ENCODE results near the gene SAMD4A. TPM values are rescaled to one million over a fixed set of nuclear protein-coding genes. Genes with fewer than 3 reads are reported as not detected.

The SAMD4A gene
- total and polyA plus RNA-seq, 2 experiments from 2014 or later: 7.2 to 33.0 TPM

GRCh38 chr14:54667026-54667744, 100.3 kb downstream of the SAMD4A start:
- H3K4me3 ChIP-seq: no peak overlapping the region
- H3K9me2 ChIP-seq (ENCODE audit: insufficient read depth): no peaks in the 10 kb centered on the region
- no peak overlapping the region for H2AFZ ChIP-seq
- peaks cover 89% of the 10 kb centered on the region for H3K79me2 ChIP-seq (ENCODE audit: insufficient read depth)
- H3K9ac ChIP-seq: no peak overlapping the region
- H3K4me1 ChIP-seq (ENCODE audit: insufficient read depth): peaks cover 18% of the 10 kb centered on the region
- H3K9me3 ChIP-seq (ENCODE audit: low read depth): no peaks in the 10 kb centered on the region
- 0 out of 2 replicates have a peak, but pooled peaks cover 7% of the 10 kb centered on the region for H3F3A ChIP-seq (ENCODE audit: insufficient read depth)
- no peak for DNase-seq
- no peak overlapping the region for H3K4me2 ChIP-seq (ENCODE audit: unreplicated experiment)
- peaks cover 3% of the 10 kb centered on the region; the same call in 1 of the 2 replicates for H3K36me3 ChIP-seq (ENCODE audit: low read depth)
- in situ Hi-C loops (cut with MboI): no loop called here
- no peaks in the 10 kb centered on the region for H4K20me1 ChIP-seq (ENCODE audit: insufficient read depth)
- no peak for TF ChIP-seq EZH2 (IDR thresholded peaks at IDR 0.05; ENCODE audit: insufficient read depth, poor library complexity, severe bottlenecking)
- TF ChIP-seq EZH2phosphoT487 (IDR thresholded peaks at IDR 0.05; ENCODE audit: insufficient read depth, low read depth): no peak
- WGBS, 2 experiments (ENCODE audit: low coverage in 1 of 2, low lambda C conversion rate in 2 of 2, missing lambda C conversion rate in 2 of 2): 93 to 99% methylated on average over 4 of the region's 4 CpGs
- no peak overlapping the region for H3K27ac ChIP-seq
- no peaks in the 10 kb centered on the region for H3K27me3 ChIP-seq (replicated peaks; ENCODE audit: insufficient read depth)

- peaks cover 3% of the 10 kb centered on the region; the same call in 1 of the 2 replicates for H3K36me3 ChIP-seq (ENCODE audit: low read depth)
- H3K4me2 ChIP-seq (ENCODE audit: unreplicated experiment): no peak overlapping the region
- peaks cover 18% of the 10 kb centered on the region for H3K4me1 ChIP-seq (ENCODE audit: insufficient read depth)
- H2AFZ ChIP-seq: no peak overlapping the region
- no peaks in the 10 kb centered on the region for H3K27me3 ChIP-seq (replicated peaks; ENCODE audit: insufficient read depth)
- no peaks in the 10 kb centered on the region for H4K20me1 ChIP-seq (ENCODE audit: insufficient read depth)
- no peak for TF ChIP-seq EZH2phosphoT487 (IDR thresholded peaks at IDR 0.05; ENCODE audit: insufficient read depth, low read depth)
- no peak for TF ChIP-seq EZH2 (IDR thresholded peaks at IDR 0.05; ENCODE audit: insufficient read depth, poor library complexity, severe bottlenecking)
- 54 to 63% methylated on average over 8 of the region's 8 CpGs for WGBS, 2 experiments (ENCODE audit: low coverage in 1 of 2, low lambda C conversion rate in 2 of 2, missing lambda C conversion rate in 2 of 2)
- no peak for DNase-seq
- no peaks in the 10 kb centered on the region for H3K9me2 ChIP-seq (ENCODE audit: insufficient read depth)
- 0 out of 2 replicates have a peak, but pooled peaks cover 7% of the 10 kb centered on the region for H3F3A ChIP-seq (ENCODE audit: insufficient read depth)
- H3K4me3 ChIP-seq: no peak overlapping the region
- H3K9me3 ChIP-seq (ENCODE audit: low read depth): no peaks in the 10 kb centered on the region
- in situ Hi-C loops (cut with MboI): no loop called here
- H3K79me2 ChIP-seq (ENCODE audit: insufficient read depth): peaks cover 89% of the 10 kb centered on the region
- no peak overlapping the region for H3K9ac ChIP-seq
- H3K27ac ChIP-seq: no peak overlapping the region
Observed at GRCh38 chr14:54667764-54668163, 100.8 kb downstream of the SAMD4A start.

- Histone ChIP-seq H2AFZ (no peak overlapping the region), H3K27ac (peak overlapping the region; percentile 27)
Observed at GRCh38 chr14:54669721-54670561, 103.0 kb downstream of the SAMD4A start.

GRCh38 chr14:54671537-54671936, 104.6 kb downstream of the SAMD4A start:
- Histone ChIP-seq H3K27ac (no peak overlapping the region), H3K79me2 (ENCODE audit: insufficient read depth) (peaks cover 89% of the 10 kb centered on the region), H3K4me2 (ENCODE audit: unreplicated experiment) (no peak overlapping the region), H3K9me2 (ENCODE audit: insufficient read depth) (no peaks in the 10 kb centered on the region), H2AFZ (no peak overlapping the region), H3K9ac (no peak overlapping the region), H3K27me3 (replicated peaks; ENCODE audit: insufficient read depth) (no peaks in the 10 kb centered on the region), H3F3A (ENCODE audit: insufficient read depth) (peaks cover 17% of the 10 kb centered on the region; the same call in 1 of the 2 replicates), H3K4me3 (no peak overlapping the region), H3K9me3 (ENCODE audit: low read depth) (no peaks in the 10 kb centered on the region), H4K20me1 (ENCODE audit: insufficient read depth) (no peaks in the 10 kb centered on the region), H3K4me1 (ENCODE audit: insufficient read depth) (peaks cover 28% of the 10 kb centered on the region), H3K36me3 (ENCODE audit: low read depth) (no peaks in the 10 kb centered on the region)
- no peak for TF ChIP-seq EZH2phosphoT487 (IDR thresholded peaks at IDR 0.05; ENCODE audit: insufficient read depth, low read depth)
- no peak for TF ChIP-seq EZH2 (IDR thresholded peaks at IDR 0.05; ENCODE audit: insufficient read depth, poor library complexity, severe bottlenecking)
- 97 to 99% methylated on average over 4 of the region's 4 CpGs for WGBS, 2 experiments (ENCODE audit: low coverage in 1 of 2, low lambda C conversion rate in 2 of 2, missing lambda C conversion rate in 2 of 2)
- in situ Hi-C loops (cut with MboI): no loop called here
- no peak for DNase-seq

More at GRCh38 chr14:54669721-54670561, 103.0 kb downstream of the SAMD4A start:
- 0 out of 2 replicates have a peak, but pooled peaks cover 7% of the 10 kb centered on the region for H3F3A ChIP-seq (ENCODE audit: insufficient read depth)
- no peaks in the 10 kb centered on the region for H3K9me2 ChIP-seq (ENCODE audit: insufficient read depth)
- peak; percentile 88 for DNase-seq
- H3K9ac ChIP-seq: peak overlapping the region; percentile 20; the same call in 1 of the 2 replicates
- H3K36me3 ChIP-seq (ENCODE audit: low read depth): no peaks in the 10 kb centered on the region
- H4K20me1 ChIP-seq (ENCODE audit: insufficient read depth): no peaks in the 10 kb centered on the region
- peak overlapping the region; percentile 52 for H3K4me2 ChIP-seq (ENCODE audit: unreplicated experiment)
- no peak overlapping the region for H3K4me3 ChIP-seq
- no peaks in the 10 kb centered on the region for H3K9me3 ChIP-seq (ENCODE audit: low read depth)
- in situ Hi-C loops (cut with MboI): no loop called here
- H3K79me2 ChIP-seq (ENCODE audit: insufficient read depth): peaks cover 89% of the 10 kb centered on the region
- H3K4me1 ChIP-seq (ENCODE audit: insufficient read depth): peaks cover 22% of the 10 kb centered on the region
- 29% methylated on average over 20 of the region's 20 CpGs for WGBS, 2 experiments (ENCODE audit: low coverage in 1 of 2, low lambda C conversion rate in 2 of 2, missing lambda C conversion rate in 2 of 2)
- no peaks in the 10 kb centered on the region for H3K27me3 ChIP-seq (replicated peaks; ENCODE audit: insufficient read depth)
- TF ChIP-seq EZH2phosphoT487 (IDR thresholded peaks at IDR 0.05; ENCODE audit: insufficient read depth, low read depth): no peak
- no peak for TF ChIP-seq EZH2 (IDR thresholded peaks at IDR 0.05; ENCODE audit: insufficient read depth, poor library complexity, severe bottlenecking)
